Endothelial cell of umbilical vein (primary cell): Measurements from ENCODE around the gene PAK4. TPM values are rescaled to one million over a fixed set of nuclear protein-coding genes. Genes with fewer than 3 reads are reported as not detected.
"Not testable (repeated sequence)": the region's sequence is repeated elsewhere in the genome, so short reads cannot be mapped to it uniquely, and the experiment has no call there.

ENCODE experiments used
- BruUV-seq: library from RNA; stranded (reverse); fragments of 400-500 nt; replicated peaks from 2 replicates; lab custom pipeline; 2021; lab: Mats Ljungman, UMichigan
- CTCF ChIA-PET: fragments of 300-600, 350-600 bp; sonication (Branson Sonifier 250); formaldehyde crosslinking; loops from one replicate; lab custom pipeline; 2021; ENCODE audit warnings: antibody characterized with exemption, inconsistent platforms; lab: Charles Lee
- POLR2A ChIA-PET: fragments of 300-600, 350-600 bp; sonication (Branson Sonifier 250); formaldehyde crosslinking; loops from one replicate; lab custom pipeline; 2021; ENCODE audit warnings: antibody characterized with exemption, inconsistent platforms; lab: Charles Lee
- DNase-seq: peaks from one replicate; pipeline ENCODE4 v3.0.0-alpha.2; 2011; ENCODE audit warnings: low read depth, low spot score
- FAIRE-seq: peaks from 2 replicates; lab custom pipeline; 2011; peaks lifted over from hg19 to GRCh38; lab: Jason Lieb, UNC
- H2AFZ ChIP-seq: 2 replicates; pipeline ENCODE4 v1.6.0; 2012; ENCODE audit warnings: low read depth, low read length, control low read depth, inconsistent platforms
- H3K27ac ChIP-seq: 2 replicates; pipeline ENCODE4 v1.5.1; 2011; ENCODE audit warnings: low read depth, mild to moderate bottlenecking, control low read depth, low read length, moderate library complexity; ENCODE audit not compliant: insufficient read depth
- H3K27me3 ChIP-seq, 2 experiments: 2 replicates each; pipeline versions ENCODE4 v1.6.0 to v1.6.1; 2011; ENCODE audit warnings: low read length in 2 of 2, mixed read lengths in 1 of 2; ENCODE audit not compliant: control insufficient read depth in 2 of 2, insufficient read depth in 2 of 2
- H3K36me3 ChIP-seq, 2 experiments: 2 replicates in 1 of 2; 3 replicates in 1 of 2; pipeline ENCODE4 v1.5.1; 2011; ENCODE audit warnings: low read length in 2 of 2, mild to moderate bottlenecking in 1 of 2, moderate library complexity in 1 of 2; ENCODE audit not compliant: control insufficient read depth in 2 of 2, insufficient read depth in 2 of 2; ENCODE audit errors: extremely low read depth in 1 of 2
- H3K4me1 ChIP-seq: 3 replicates; pipeline ENCODE4 v1.5.1; 2011; ENCODE audit warnings: mild to moderate bottlenecking, low read length; ENCODE audit not compliant: control insufficient read depth, insufficient read depth; ENCODE audit errors: extremely low read depth
- H3K4me2 ChIP-seq: 2 replicates; pipeline ENCODE4 v1.6.1; 2011; ENCODE audit warnings: low read length, control low read depth, mixed read lengths; ENCODE audit not compliant: insufficient read depth
- H3K4me3 ChIP-seq, 3 experiments: fragments of 200-600 bp in 1 of 3; sonication (generic), shearing (Covaris generic) in 1 of 3; replicated peaks in 1 of 3; 2 replicates each; pipeline ENCODE4 v1.5.1; 2011 to 2016; ENCODE audit warnings: control low read depth in 3 of 3, low read length in 3 of 3, mild to moderate bottlenecking in 2 of 3, inconsistent platforms in 1 of 3, low read depth in 1 of 3, moderate library complexity in 1 of 3; ENCODE audit not compliant: insufficient read depth in 1 of 3
- H3K79me2 ChIP-seq: 2 replicates; pipeline ENCODE4 v1.6.0; 2012; ENCODE audit warnings: low read length, inconsistent platforms; ENCODE audit not compliant: control insufficient read depth, insufficient read depth
- H3K9ac ChIP-seq: replicated peaks from 2 replicates; pipeline ENCODE3; 2011; ENCODE audit warnings: low read length, control low read depth; ENCODE audit not compliant: insufficient read depth; ENCODE audit errors: extremely low read depth
- H3K9me1 ChIP-seq: replicated peaks from 3 replicates; pipeline ENCODE4 v1.6.0; 2011; ENCODE audit warnings: mild to moderate bottlenecking, low read length; ENCODE audit not compliant: control insufficient read depth, insufficient read depth; ENCODE audit errors: extremely low read depth
- H3K9me3 ChIP-seq: replicated peaks from 2 replicates; pipeline ENCODE4 v1.5.1; 2012; ENCODE audit warnings: low read length, inconsistent platforms; ENCODE audit not compliant: control insufficient read depth, insufficient read depth
- H4K20me1 ChIP-seq: replicated peaks from 2 replicates; pipeline ENCODE3; 2011; ENCODE audit warnings: mild to moderate bottlenecking, low read length; ENCODE audit not compliant: control insufficient read depth, insufficient read depth; ENCODE audit errors: extremely low read depth
- CTCF ChIP-seq, 2 donors: IDR thresholded peaks; 1 replicate in 1 of 2; 2 replicates in 1 of 2; pipeline ENCODE4 v1.5.1; 2011; ENCODE audit warnings: low read length in 2 of 2, mild to moderate bottlenecking in 2 of 2, moderate library complexity in 2 of 2, control low read depth in 1 of 2, inconsistent platforms in 1 of 2, low read depth in 1 of 2; ENCODE audit not compliant: insufficient read depth in 1 of 2; ENCODE audit errors: extremely low read depth in 1 of 2
- GATA2 ChIP-seq: IDR thresholded peaks from 2 replicates; pipeline ENCODE4 v1.7.0; 2011; ENCODE audit warnings: low read depth, mild to moderate bottlenecking, moderate library complexity, mixed read lengths, low read length; ENCODE audit not compliant: insufficient read length, insufficient read depth
- JUN ChIP-seq: IDR thresholded peaks from 2 replicates; pipeline ENCODE4 v1.6.1; 2011; ENCODE audit warnings: borderline replicate concordance, low read depth; ENCODE audit not compliant: insufficient read length, insufficient read depth
- MAX ChIP-seq: IDR thresholded peaks from 2 replicates; pipeline ENCODE4 v1.6.1; 2011; ENCODE audit not compliant: insufficient read depth, insufficient read length
- MYC ChIP-seq: IDR thresholded peaks from one replicate; pipeline ENCODE4 v1.6.1; 2011; ENCODE audit warnings: mild to moderate bottlenecking, low read depth, low read length
- POLR2A ChIP-seq: IDR thresholded peaks from 2 replicates; pipeline ENCODE4 v1.6.1; 2012; ENCODE audit warnings: low read depth, mild to moderate bottlenecking, control low read depth, low read length
- POLR2AphosphoS5 ChIP-seq: IDR thresholded peaks from 2 replicates; pipeline ENCODE4 v1.6.1; 2012; ENCODE audit warnings: low read depth, mild to moderate bottlenecking, control low read depth, low read length, moderate library complexity; ENCODE audit not compliant: insufficient read depth
- dilution Hi-C: fragments of 300-500 bp; cut with MboI; formaldehyde crosslinking; loops from one replicate; pipeline ENCODE4 v1.15.0; 2019; ENCODE audit warnings: low sequenced_read_pairs; ENCODE audit not compliant: extremely low pct_ligation_motif_present
- intact Hi-C: fragments of 100-400 bp; cut with micrococcal nuclease; formaldehyde crosslinking; loops from one replicate; pipeline ENCODE4 v1.10.0; 2022
- polyA plus RNA-seq, 4 experiments: library from polyadenylated mRNA; depleted of rRNA in 3 of 4; stranded (reverse) in 3 of 4; unstranded in 1 of 4; fragments of >200 nt; gene quantifications; 2 replicates each; pipeline versions ENCODE4 v1.2.1 to v1.2.3, GENCODE V29; 2011 to 2012; ENCODE audit warnings: missing spikeins in 1 of 4
- total RNA-seq: library from RNA; stranded (reverse); gene quantifications from 2 replicates; pipeline ENCODE4 v1.2.3, GENCODE V29; 2021

Gene PAK4
- total and polyA plus RNA-seq, 2 donors (not counting 3 experiments of a cell fraction or from before 2014, with no cell fraction given), result 39.8 to 55.4 TPM

GRCh38 chr19:39143757-39144289 is 18.2 kb downstream of the PAK4 start:
- dilution Hi-C loops, H4K20me1 ChIP-seq, H3K36me3 ChIP-seq, FAIRE-seq, H2AFZ ChIP-seq, H3K9ac ChIP-seq, BruUV-seq, POLR2A ChIA-PET, DNase-seq, H3K4me3 ChIP-seq, H3K9me1 ChIP-seq, H3K9me3 ChIP-seq, H3K27me3 ChIP-seq: not testable (repeated sequence)
- peaks cover 19% of the 10 kb centered on the region for H3K4me1 ChIP-seq
- peak overlapping the region; percentile 7 for H3K4me2 ChIP-seq
- intact Hi-C loops, result loop anchor here (1.0 to 2.0 kb wide), 3 partner anchors 13 to 43 kb away; partner anchors contain the start of gene PAK4
- peak overlapping the region; percentile 21 for H3K27ac ChIP-seq
- TF ChIP-seq GATA2, result peak; percentile 41
- CTCF ChIA-PET, result interaction anchor here (1.0 to 3.9 kb wide), 6 partner anchors 11 to 184 kb away, joined by 3 to 16 read pairs (median 6); no protein-coding TSS in a partner anchor
- H3K79me2 ChIP-seq, result peaks cover 65% of the 10 kb centered on the region

- intact Hi-C loops (loop anchor here (1.0 to 2.0 kb wide), 3 partner anchors 14 to 43 kb away; partner anchors contain the start of gene PAK4), dilution Hi-C loops (no loop called here)
- Histone ChIP-seq H3K9me3 (no peaks in the 10 kb centered on the region), H3K4me1 (peaks cover 19% of the 10 kb centered on the region), H3K9me1 (no peaks in the 10 kb centered on the region), H3K36me3 (peaks cover 0 to 3% of the 10 kb centered on the region in 2 experiments), H3K79me2 (peaks cover 63% of the 10 kb centered on the region), H2AFZ (no peak overlapping the region), H3K27ac (peak overlapping the region; percentile 21), H3K9ac (peak overlapping the region; percentile 28), H3K4me2 (peak overlapping the region; percentile 7), H4K20me1 (peaks cover 3% of the 10 kb centered on the region), H3K27me3 (no peaks in the 10 kb centered on the region), H3K4me3 (no peak overlapping the region)
- FAIRE-seq (peak; percentile 93), DNase-seq (peak; percentile 90)
- TF ChIP-seq GATA2 (peak; percentile 8), JUN (no peak), POLR2AphosphoS5 (peak; percentile 61), CTCF (IDR thresholded peaks at IDR 0.05; ENCODE audit: extremely low read depth in 1 of 2, insufficient read depth in 1 of 2, low read depth in 1 of 2, low read length in 2 of 2) (no peak), POLR2A (no peak), MYC (peak; percentile 33), MAX (no peak)
- ChIA-PET POLR2A (no interaction called here), CTCF (interaction anchor here (0.8 to 3.9 kb wide), 8 partner anchors 12 to 253 kb away, joined by 3 to 16 read pairs (median 5); partner anchors contain the start of gene PAK4)
- BruUV-seq, result no TSS peak
Measured at GRCh38 chr19:39144290-39145071, 18.9 kb downstream of the PAK4 start.
